VCaP (cell line): ENCODE data around the gene OLIG2.

Experiments used
- H3K27ac ChIP-seq: fragments of 450-650 bp; 2 replicates; pipeline ENCODE4 v1.5.1; 2017
- TF ChIP-seq, protein P1 (sequence below): fragments of 450-650 bp; conservative IDR thresholded peaks from 2 replicates; pipeline ENCODE4 v1.5.1; 2017; ENCODE audit warnings: mild to moderate bottlenecking, moderate library complexity

Gene OLIG2

DNA sequence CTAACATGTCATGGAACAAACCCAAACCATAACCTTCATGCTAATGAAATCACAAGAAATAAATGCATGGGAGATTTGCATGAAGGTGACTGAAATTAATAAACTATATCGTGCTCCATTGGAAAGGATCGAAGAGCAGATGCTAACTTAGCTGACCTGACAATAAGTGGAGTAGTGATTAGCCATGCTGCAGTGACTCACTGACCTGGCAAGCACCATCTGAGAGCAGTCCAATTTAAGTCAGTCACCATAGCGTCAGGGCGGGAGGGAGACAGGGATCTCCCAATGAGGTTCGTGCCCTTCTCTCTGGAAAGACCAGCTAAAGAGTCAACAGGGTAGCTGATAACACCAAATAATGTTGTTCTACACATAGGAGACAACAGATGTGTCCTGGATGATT is 21.5 kb downstream of the OLIG2 start:
- TF ChIP-seq, protein P1, sequence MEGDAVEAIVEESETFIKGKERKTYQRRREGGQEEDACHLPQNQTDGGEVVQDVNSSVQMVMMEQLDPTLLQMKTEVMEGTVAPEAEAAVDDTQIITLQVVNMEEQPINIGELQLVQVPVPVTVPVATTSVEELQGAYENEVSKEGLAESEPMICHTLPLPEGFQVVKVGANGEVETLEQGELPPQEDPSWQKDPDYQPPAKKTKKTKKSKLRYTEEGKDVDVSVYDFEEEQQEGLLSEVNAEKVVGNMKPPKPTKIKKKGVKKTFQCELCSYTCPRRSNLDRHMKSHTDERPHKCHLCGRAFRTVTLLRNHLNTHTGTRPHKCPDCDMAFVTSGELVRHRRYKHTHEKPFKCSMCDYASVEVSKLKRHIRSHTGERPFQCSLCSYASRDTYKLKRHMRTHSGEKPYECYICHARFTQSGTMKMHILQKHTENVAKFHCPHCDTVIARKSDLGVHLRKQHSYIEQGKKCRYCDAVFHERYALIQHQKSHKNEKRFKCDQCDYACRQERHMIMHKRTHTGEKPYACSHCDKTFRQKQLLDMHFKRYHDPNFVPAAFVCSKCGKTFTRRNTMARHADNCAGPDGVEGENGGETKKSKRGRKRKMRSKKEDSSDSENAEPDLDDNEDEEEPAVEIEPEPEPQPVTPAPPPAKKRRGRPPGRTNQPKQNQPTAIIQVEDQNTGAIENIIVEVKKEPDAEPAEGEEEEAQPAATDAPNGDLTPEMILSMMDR: no peak
- no peak overlapping the region for H3K27ac ChIP-seq

DNA sequence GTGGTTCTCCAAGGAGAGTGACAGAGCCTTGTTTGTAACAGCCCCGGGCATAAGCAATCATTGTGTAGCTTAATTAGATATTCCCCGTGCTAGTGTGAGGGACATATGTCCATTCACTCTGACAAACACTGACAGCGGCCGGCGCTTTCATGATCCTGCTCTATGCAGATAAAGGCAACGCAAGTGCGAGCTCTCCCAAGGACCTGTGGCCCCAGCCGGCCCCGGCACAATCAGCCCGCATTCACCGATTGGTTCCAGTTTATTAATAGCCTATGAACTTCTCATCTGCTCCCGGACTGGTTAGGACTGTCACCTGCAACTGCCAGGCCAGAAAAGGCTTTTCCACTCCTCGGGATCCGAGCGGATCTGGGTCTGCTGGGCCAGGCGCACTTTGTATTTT is 26.2 kb downstream of the OLIG2 start:
- no peak overlapping the region for H3K27ac ChIP-seq
- TF ChIP-seq, protein P1: no peak

DNA sequence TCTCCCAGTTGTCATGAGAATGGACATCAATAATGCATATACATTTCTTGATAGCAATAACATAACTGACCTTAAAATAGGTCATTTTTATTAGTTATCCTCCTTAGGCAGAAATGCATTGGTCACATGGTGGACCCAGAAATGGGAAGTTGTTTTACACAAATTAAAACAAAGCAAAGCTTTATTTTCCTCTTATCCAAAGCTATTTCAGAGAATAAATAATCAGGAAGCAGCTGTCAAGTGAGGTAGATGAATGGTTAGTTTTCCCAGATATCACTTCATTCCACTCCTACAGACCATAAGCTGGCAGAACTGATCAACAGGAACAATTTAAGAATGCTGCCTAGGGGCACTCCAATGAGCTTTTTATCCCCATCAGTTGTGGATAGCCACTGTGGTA is 28.2 kb downstream of the OLIG2 start:
- no peak overlapping the region for H3K27ac ChIP-seq
- TF ChIP-seq, protein P1: no peak

DNA sequence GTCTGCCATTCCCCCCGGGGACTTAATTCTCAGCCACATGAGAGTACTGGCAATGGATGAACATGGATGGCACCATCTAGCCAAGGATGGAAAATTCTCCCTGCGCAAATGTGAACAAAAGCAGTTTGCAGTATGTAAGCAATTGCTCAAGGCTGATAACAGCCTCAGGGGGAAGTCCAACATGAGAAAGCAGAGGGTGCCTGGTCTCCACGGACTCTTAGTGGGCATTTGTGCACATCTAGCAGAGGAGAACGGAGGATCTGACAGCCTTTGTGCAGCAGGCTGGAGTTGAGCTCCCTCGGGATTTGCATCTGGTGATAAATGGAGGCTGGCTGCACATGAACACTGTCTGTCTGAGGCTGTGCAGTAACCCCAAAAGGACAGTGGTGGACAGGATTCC is 30.3 kb downstream of the OLIG2 start:
- H3K27ac ChIP-seq: no peak overlapping the region
- TF ChIP-seq, protein P1: no peak

DNA sequence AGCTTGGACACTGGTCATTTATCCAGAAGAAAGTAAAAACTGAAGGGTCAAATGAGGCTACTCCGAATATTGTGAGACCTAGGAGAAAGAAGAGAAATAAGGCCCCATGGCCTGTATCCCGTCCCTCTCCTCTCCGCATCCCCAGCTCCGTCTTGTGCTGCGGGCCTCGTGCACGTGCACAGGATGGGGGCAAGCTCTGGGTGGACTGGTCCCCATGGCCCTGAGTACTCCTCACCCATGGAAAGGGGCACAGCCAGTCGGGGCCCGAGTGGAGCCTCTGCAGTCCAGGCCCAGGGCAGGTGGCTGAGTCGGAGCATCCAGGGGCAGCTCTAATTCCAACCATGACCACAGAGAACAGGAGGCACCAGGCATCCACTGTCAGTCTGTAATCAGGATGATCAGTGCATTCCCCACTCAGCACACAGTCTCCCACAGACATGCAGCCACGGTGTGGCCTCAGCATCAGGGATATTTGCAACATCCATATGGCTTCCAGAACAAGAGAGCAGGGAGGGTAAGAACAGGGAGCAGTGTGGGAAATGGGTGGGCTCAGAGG is 31.7 kb downstream of the OLIG2 start:
- peak overlapping the region; percentile 32; the same call in 1 of the 2 replicates for H3K27ac ChIP-seq
- TF ChIP-seq, protein P1: no peak

DNA sequence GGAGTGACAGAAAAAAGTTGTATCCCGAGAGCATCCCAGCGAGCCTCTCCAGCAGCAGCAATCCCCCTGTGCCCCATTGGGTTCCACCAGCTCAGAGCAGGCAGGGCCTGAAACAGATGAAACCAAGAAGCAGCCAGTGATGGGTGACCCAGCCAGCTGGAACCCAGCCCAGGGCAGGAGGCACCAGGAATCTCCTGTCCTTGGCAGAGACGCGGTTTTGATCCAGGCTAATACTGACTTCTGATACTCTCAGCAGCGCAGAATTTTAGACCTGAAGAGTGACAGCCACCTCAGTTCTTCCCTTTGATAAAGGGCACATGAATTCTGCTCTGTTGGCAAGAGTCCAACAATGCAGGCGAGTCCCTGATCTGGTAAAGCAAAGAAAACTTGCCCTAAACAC is 32.8 kb downstream of the OLIG2 start:
- TF ChIP-seq, protein P1: no peak
- H3K27ac ChIP-seq: peak overlapping the region; percentile 32

DNA sequence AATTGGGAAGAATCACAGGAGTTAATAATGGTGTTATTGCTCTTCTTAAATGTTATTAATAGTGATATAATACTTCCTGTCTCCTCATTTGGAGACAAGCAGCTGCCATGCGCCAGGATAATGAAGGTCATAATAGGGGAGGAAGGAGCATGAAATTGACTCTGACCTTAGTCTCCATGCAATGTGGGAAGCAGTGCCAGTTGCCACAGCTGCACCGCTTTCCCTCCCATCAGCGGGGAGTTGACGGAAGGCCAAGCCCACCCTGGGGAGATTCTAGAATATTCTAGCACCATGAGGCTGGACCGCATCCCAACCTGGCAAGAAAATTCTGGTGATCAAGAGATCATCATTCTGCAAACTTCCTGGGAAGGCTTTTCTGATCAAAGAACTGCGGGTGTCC is 33.2 kb downstream of the OLIG2 start:
- TF ChIP-seq, protein P1: no peak
- H3K27ac ChIP-seq: peak overlapping the region; percentile 32
